Tibial artery (tissue), 4 donors: ENCODE data around the gene CD200.

Experiments
- DNase-seq, 2 donors: peaks; one replicate each; pipeline ENCODE4 v3.0.0-alpha.2; 2019
- H3K27ac ChIP-seq, 2 donors: fragments of 200-600 bp; sonication (generic) in 1 of 2; 1 replicate in 1 of 2; 2 replicates in 1 of 2; pipeline ENCODE4 v1.5.1; 2018 to 2019; ENCODE audit warnings: mild to moderate bottlenecking in 1 of 2
- H3K27me3 ChIP-seq, 2 donors: fragments of 200-600 bp; sonication (generic) in 1 of 2; one replicate each; pipeline versions ENCODE4 v1.5.1 to v1.6.0; 2016 to 2019
- H3K36me3 ChIP-seq, 3 donors: fragments of 200-600 bp; sonication (generic) in 2 of 3; one replicate each; pipeline ENCODE4 v1.5.1; 2016 to 2019; ENCODE audit warnings: mild to moderate bottlenecking in 2 of 3
- H3K4me1 ChIP-seq, 4 donors: fragments of 200-600 bp; sonication (generic) in 2 of 4; 1 replicate in 3 of 4; 2 replicates in 1 of 4; pipeline ENCODE4 v1.5.1; 2016 to 2019
- H3K4me3 ChIP-seq, 2 donors: fragments of 200-600 bp; sonication (generic) in 1 of 2; 1 replicate in 1 of 2; 2 replicates in 1 of 2; pipeline ENCODE4 v1.5.1; 2018 to 2019; ENCODE audit warnings: mild to moderate bottlenecking in 2 of 2
- H3K9me3 ChIP-seq, 3 donors: fragments of 200-600 bp; sonication (generic) in 1 of 3; one replicate each; pipeline ENCODE4 v1.5.1; 2016 to 2019
- intact Hi-C: fragments of 100-400 bp; cut with DNase I; formaldehyde crosslinking; loops from one replicate; pipeline ENCODE4 v1.15.0; 2023; ENCODE audit warnings: low total_unique reads
- TF ChIP-seq, protein P1 (sequence below), 2 experiments: fragments of 200-600 bp in 1 of 2; fragments of 450-650 bp in 1 of 2; IDR thresholded peaks; one replicate each; pipeline ENCODE4 v1.5.1; 2017 to 2019; ENCODE audit warnings: antibody characterized with exemption in 2 of 2, mild to moderate bottlenecking in 1 of 2, moderate library complexity in 1 of 2

CD200 gene

DNA sequence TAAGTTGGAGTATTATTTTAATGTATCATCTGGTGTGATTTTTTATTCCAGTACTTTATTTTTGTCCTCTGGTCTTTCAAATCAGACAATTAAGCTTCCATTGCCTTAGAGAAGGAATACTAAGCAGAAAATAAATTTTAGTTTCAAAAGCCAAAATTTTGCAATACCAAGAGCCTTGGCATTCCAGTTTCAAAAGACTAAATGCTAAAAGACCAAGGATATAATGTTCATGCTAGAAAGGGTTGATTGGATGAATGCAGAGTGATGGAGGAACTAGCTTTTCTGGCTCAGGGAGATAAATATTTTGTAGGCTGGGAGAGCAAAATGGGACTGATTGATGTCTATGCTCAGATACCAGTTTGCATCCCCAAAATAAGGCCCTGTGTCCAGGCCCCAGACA, 6.2 kb downstream of the CD200 start:
- TF ChIP-seq, protein P1, sequence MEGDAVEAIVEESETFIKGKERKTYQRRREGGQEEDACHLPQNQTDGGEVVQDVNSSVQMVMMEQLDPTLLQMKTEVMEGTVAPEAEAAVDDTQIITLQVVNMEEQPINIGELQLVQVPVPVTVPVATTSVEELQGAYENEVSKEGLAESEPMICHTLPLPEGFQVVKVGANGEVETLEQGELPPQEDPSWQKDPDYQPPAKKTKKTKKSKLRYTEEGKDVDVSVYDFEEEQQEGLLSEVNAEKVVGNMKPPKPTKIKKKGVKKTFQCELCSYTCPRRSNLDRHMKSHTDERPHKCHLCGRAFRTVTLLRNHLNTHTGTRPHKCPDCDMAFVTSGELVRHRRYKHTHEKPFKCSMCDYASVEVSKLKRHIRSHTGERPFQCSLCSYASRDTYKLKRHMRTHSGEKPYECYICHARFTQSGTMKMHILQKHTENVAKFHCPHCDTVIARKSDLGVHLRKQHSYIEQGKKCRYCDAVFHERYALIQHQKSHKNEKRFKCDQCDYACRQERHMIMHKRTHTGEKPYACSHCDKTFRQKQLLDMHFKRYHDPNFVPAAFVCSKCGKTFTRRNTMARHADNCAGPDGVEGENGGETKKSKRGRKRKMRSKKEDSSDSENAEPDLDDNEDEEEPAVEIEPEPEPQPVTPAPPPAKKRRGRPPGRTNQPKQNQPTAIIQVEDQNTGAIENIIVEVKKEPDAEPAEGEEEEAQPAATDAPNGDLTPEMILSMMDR (IDR thresholded peaks at IDR 0.05) = no peak
- Histone ChIP-seq H3K4me1 (peaks cover 0 to 61% (median 23%) of the 10 kb centered on the region in 4 donors), H3K4me3 (no peak overlapping the region), H3K9me3 (no peaks in the 10 kb centered on the region), H3K27me3 (no peaks in the 10 kb centered on the region), H3K36me3 (peaks cover 0 to 5% (median 5%) of the 10 kb centered on the region in 3 donors), H3K27ac (peak overlapping the region; percentile 9 to 48)
- intact Hi-C loops = loop anchor here (10.0 kb wide), 1 partner anchor 76 kb away; no protein-coding TSS in a partner anchor
- DNase-seq = no peak

DNA sequence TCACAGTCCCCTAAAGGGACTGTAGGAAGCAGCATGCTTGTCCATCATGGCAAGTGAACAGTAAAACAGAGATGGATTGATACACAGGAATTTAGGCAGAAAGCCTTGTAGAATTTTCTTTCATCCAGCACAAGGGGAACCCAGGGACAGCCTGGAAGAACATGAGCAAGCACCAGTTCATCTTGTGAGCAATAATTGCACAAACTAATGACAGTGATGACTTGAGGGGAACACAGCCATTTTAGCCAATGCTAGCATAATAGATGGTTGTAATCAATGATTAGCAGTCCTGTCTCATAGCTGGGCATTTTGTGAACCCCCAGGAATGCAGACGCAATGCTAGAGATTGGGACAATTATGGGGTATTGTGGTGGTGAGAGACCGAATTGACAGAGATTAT, 6.7 kb downstream of the CD200 start:
- intact Hi-C loops = loop anchor here (10.0 kb wide), 1 partner anchor 75 kb away; no protein-coding TSS in a partner anchor
- peak overlapping the region in 1 of 2 donors; percentile 48 for H3K27ac ChIP-seq

DNA sequence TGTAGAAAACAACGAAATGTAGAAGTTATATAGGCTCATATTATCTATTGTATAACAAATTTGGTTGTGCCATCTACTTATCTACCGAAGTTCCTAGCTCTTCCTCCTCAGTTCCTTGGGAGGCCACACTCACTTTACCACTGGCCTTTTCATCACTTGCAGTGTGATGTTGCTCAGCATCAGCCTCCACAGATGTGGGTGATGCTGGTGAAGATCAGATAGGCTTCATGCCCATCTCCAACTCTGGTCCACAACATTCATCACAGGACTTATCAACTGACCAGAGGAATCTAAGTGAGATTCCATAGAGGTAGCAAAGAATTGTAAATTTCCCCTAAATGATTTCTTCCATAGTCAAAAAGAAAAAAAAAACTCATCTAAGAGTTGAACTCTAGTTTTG, 8.4 kb downstream of the CD200 start:
- Histone ChIP-seq H3K4me1 (peaks cover 0 to 59% (median 19%) of the 10 kb centered on the region in 4 donors), H3K36me3 (peaks cover 5 to 19% (median 7%) of the 10 kb centered on the region in 3 donors), H3K4me3 (no peak overlapping the region), H3K27ac (peak overlapping the region in 1 of 2 donors; percentile 48), H3K9me3 (no peaks in the 10 kb centered on the region), H3K27me3 (no peaks in the 10 kb centered on the region)
- TF ChIP-seq, protein P1 (IDR thresholded peaks at IDR 0.05) = no peak
- intact Hi-C loops = no loop called here
- no peak for DNase-seq

More for the DNA sequence above, 6.7 kb downstream of the CD200 start:
- H3K4me1 ChIP-seq = peaks cover 0 to 61% (median 23%) of the 10 kb centered on the region in 4 donors
- peaks cover 0 to 10% (median 5%) of the 10 kb centered on the region in 3 donors for H3K36me3 ChIP-seq
- DNase-seq = no peak
- H3K9me3 ChIP-seq = no peaks in the 10 kb centered on the region
- TF ChIP-seq, protein P1 (IDR thresholded peaks at IDR 0.05) = no peak
- no peak overlapping the region for H3K4me3 ChIP-seq
- H3K27me3 ChIP-seq = no peaks in the 10 kb centered on the region

DNA sequence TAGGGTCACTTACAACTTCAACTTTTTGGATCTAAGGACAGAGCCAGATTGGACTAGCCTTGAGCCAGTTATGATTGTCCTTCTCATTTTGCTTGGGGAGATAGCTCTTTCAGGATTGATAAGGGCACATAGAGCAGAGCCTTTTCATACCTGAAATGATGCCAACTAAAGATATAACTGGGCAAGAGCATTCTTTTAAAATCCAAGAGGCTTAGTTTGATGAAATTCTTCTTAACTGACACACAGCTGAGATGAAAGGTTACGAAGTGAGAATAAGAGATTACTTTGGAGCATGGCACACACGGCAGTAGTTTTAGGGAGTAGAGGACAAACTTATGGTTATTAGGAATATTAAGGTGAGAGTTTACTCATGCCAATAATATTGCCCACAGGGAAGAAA, 12.7 kb downstream of the CD200 start:
- Histone ChIP-seq H3K4me3 (no peak overlapping the region), H3K27me3 (no peaks in the 10 kb centered on the region), H3K27ac (no peak overlapping the region), H3K4me1 (peaks cover 0 to 28% (median 2%) of the 10 kb centered on the region in 4 donors), H3K9me3 (no peaks in the 10 kb centered on the region), H3K36me3 (peaks cover 5 to 30% (median 21%) of the 10 kb centered on the region in 3 donors)
- intact Hi-C loops = no loop called here
- TF ChIP-seq, protein P1 (IDR thresholded peaks at IDR 0.05) = no peak
- no peak for DNase-seq

DNA sequence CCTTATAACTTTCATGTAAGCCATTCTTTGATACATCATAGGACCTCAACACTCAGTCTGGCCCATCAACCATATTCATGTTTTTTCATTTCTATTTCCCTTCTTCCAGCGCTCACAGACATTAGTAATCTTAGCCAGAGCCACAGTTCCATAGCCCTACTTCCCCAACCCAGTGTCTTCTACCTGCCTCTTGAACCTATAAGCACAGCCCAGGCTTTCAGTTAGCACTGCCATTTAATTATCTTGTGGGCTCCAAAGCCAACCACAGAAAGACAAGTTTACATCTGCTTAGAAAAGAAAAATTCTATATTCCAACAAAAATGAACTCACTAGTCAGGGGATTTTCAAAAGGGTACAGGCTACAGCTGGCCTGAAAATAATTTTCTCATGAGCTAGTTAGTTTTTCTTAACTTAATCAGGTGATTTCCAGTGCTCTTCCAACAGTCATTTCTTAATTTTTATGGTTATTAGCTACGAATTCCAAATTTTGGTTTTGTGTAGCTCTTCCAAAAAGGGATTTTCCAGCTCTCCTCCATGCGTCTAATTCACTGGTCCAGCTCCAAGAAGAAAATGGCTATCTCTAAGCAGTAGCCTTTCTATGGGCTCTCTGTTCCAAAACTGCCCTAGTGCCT, 13.7 kb downstream of the CD200 start:
- peaks cover 5 to 30% (median 21%) of the 10 kb centered on the region in 3 donors for H3K36me3 ChIP-seq
- H3K27ac ChIP-seq = no peak overlapping the region
- intact Hi-C loops = no loop called here
- H3K4me3 ChIP-seq = no peak overlapping the region
- H3K27me3 ChIP-seq = no peaks in the 10 kb centered on the region
- H3K4me1 ChIP-seq = peaks cover 0 to 27% (median 0%) of the 10 kb centered on the region in 4 donors
- no peaks in the 10 kb centered on the region for H3K9me3 ChIP-seq
- no peak for DNase-seq
- TF ChIP-seq, protein P1 (IDR thresholded peaks at IDR 0.05) = no peak
